Activated CD8-positive, alpha-beta memory T cell treated with anti-CD3 and anti-CD28 coated beads, Interleukin-2, amount 10 ng/mL, durations not matched to agents 7 days and 5 days (primary cell): ENCODE data around the gene DNMBP. TPM values are rescaled to one million over a fixed set of nuclear protein-coding genes. Genes with fewer than 3 reads are reported as not detected.
"Not testable (repeated sequence)": the region's sequence is repeated elsewhere in the genome, so short reads cannot be mapped to it uniquely, and the experiment has no call there.

Experiments
- ATAC-seq: fragments of 150-1000 bp; cut with Tn5 transposase; one replicate; pipeline ENCODE4 v1.10.0; 2021; ENCODE audit warnings: moderate library complexity
- CTCF ChIA-PET: fragments of 350-600 bp; sonication (Branson Sonifier 250); formaldehyde crosslinking; loops from one replicate; lab custom pipeline; 2021; ENCODE audit warnings: antibody characterized with exemption; lab: Charles Lee
- DNase-seq: peaks from one replicate; pipeline ENCODE4 v3.0.0-alpha.2; 2020
- H3K27ac Mint-ChIP-seq: one replicate; pipeline ENCODE4 v1.8.0; 2021; ENCODE audit warnings: mild to moderate bottlenecking, mixed read lengths
- H3K27me3 Mint-ChIP-seq: one replicate; pipeline ENCODE4 v1.8.0; 2021; ENCODE audit warnings: mixed read lengths
- H3K36me3 Mint-ChIP-seq: one replicate; pipeline ENCODE4 v1.8.0; 2021; ENCODE audit warnings: mild to moderate bottlenecking, mixed read lengths
- H3K4me1 Mint-ChIP-seq: one replicate; pipeline ENCODE4 v1.8.0; 2021; ENCODE audit warnings: mixed read lengths
- H3K4me3 Mint-ChIP-seq: one replicate; pipeline ENCODE4 v1.8.0; 2021; ENCODE audit warnings: mild to moderate bottlenecking, moderate library complexity, mixed read lengths
- H3K9me3 Mint-ChIP-seq: one replicate; pipeline ENCODE4 v1.8.0; 2022; ENCODE audit warnings: low read depth, mixed read lengths
- total RNA-seq, 2 experiments: library from RNA; stranded (reverse); gene quantifications; one replicate each; pipeline ENCODE4 v1.2.3, GENCODE V29; 2021

The DNMBP gene
- total RNA-seq, 2 experiments from 2014 or later: 3.4 to 5.1 TPM

- ATAC-seq (no peak), DNase-seq (no peak)
- H3K27ac Mint-ChIP-seq: no peak overlapping the region
- no peaks in the 10 kb centered on the region for H3K4me1 Mint-ChIP-seq
- H3K27me3 Mint-ChIP-seq: peaks cover 32% of the 10 kb centered on the region
- CTCF ChIA-PET: no interaction called here
- no peaks in the 10 kb centered on the region for H3K9me3 Mint-ChIP-seq
- H3K36me3 Mint-ChIP-seq: no peaks in the 10 kb centered on the region
- no peak overlapping the region for H3K4me3 Mint-ChIP-seq
Observed at GRCh38 chr10:100036850-100037249, 27.1 kb upstream of the DNMBP start.

- Mint-ChIP-seq H3K27me3 (peaks cover 28% of the 10 kb centered on the region), H3K27ac (no peak overlapping the region), H3K4me1 (no peaks in the 10 kb centered on the region), H3K36me3 (no peaks in the 10 kb centered on the region), H3K9me3 (no peaks in the 10 kb centered on the region), H3K4me3 (no peak overlapping the region)
- CTCF ChIA-PET: no interaction called here
- ATAC-seq (no peak), DNase-seq (no peak)
Observed at GRCh38 chr10:100033766-100034418, 24.1 kb upstream of the DNMBP start.

- DNase-seq (no peak), ATAC-seq (no peak)
- peaks cover 7% of the 10 kb centered on the region for H3K27me3 Mint-ChIP-seq
- H3K27ac Mint-ChIP-seq: no peak overlapping the region
- no peaks in the 10 kb centered on the region for H3K4me1 Mint-ChIP-seq
- CTCF ChIA-PET: no interaction called here
- peaks cover 4% of the 10 kb centered on the region for H3K9me3 Mint-ChIP-seq
- H3K36me3 Mint-ChIP-seq: peaks cover 2% of the 10 kb centered on the region
- no peak overlapping the region for H3K4me3 Mint-ChIP-seq
Observed at GRCh38 chr10:100027416-100027815, 17.7 kb upstream of the DNMBP start.

GRCh38 chr10:100025576-100025975, 15.8 kb upstream of the DNMBP start:
- peaks cover 2% of the 10 kb centered on the region for H3K36me3 Mint-ChIP-seq
- H3K27ac Mint-ChIP-seq: no peak overlapping the region
- ATAC-seq (no peak), DNase-seq (no peak)
- peaks cover 8% of the 10 kb centered on the region for H3K4me1 Mint-ChIP-seq
- H3K9me3 Mint-ChIP-seq: peaks cover 4% of the 10 kb centered on the region
- H3K4me3 Mint-ChIP-seq: no peak overlapping the region
- CTCF ChIA-PET: interaction anchor here (0.6 to 2.0 kb wide), 4 partner anchors 9 to 701 kb away, joined by 3 to 5 read pairs (median 3); no protein-coding TSS in a partner anchor
- H3K27me3 Mint-ChIP-seq: peaks cover 3% of the 10 kb centered on the region

GRCh38 chr10:100024748-100025147, 15.0 kb upstream of the DNMBP start:
- peaks cover 15% of the 10 kb centered on the region for H3K4me1 Mint-ChIP-seq
- H3K36me3 Mint-ChIP-seq: peaks cover 2% of the 10 kb centered on the region
- H3K27me3 Mint-ChIP-seq: peaks cover 3% of the 10 kb centered on the region
- H3K27ac Mint-ChIP-seq: no peak overlapping the region
- H3K9me3 Mint-ChIP-seq: peaks cover 4% of the 10 kb centered on the region
- CTCF ChIA-PET: interaction anchor here (0.9 to 2.0 kb wide), 3 partner anchors 10 to 179 kb away, joined by 3 to 6 read pairs (median 5); no protein-coding TSS in a partner anchor
- no peak overlapping the region for H3K4me3 Mint-ChIP-seq
- ATAC-seq (no peak), DNase-seq (no peak)

GRCh38 chr10:100022403-100022802, 12.7 kb upstream of the DNMBP start:
- DNase-seq (no peak), ATAC-seq (no peak)
- no peak overlapping the region for H3K4me3 Mint-ChIP-seq
- peaks cover 15% of the 10 kb centered on the region for H3K4me1 Mint-ChIP-seq
- H3K27ac Mint-ChIP-seq: no peak overlapping the region
- CTCF ChIA-PET: interaction anchor here (0.6 to 5.9 kb wide), 3 partner anchors 8 to 52 kb away, joined by 3 to 28 read pairs (median 4); partner anchors contain the start of gene DNMBP
- H3K9me3 Mint-ChIP-seq: no peaks in the 10 kb centered on the region
- no peaks in the 10 kb centered on the region for H3K36me3 Mint-ChIP-seq
- peaks cover 13% of the 10 kb centered on the region for H3K27me3 Mint-ChIP-seq

GRCh38 chr10:100021322-100021721, 11.6 kb upstream of the DNMBP start:
- no peaks in the 10 kb centered on the region for H3K36me3 Mint-ChIP-seq
- H3K4me1 Mint-ChIP-seq: peaks cover 15% of the 10 kb centered on the region
- H3K9me3 Mint-ChIP-seq: no peaks in the 10 kb centered on the region
- H3K27me3 Mint-ChIP-seq: peaks cover 13% of the 10 kb centered on the region
- H3K27ac Mint-ChIP-seq: no peak overlapping the region
- DNase-seq (no peak), ATAC-seq (no peak)
- CTCF ChIA-PET: interaction anchor here (0.9 to 5.9 kb wide), 5 partner anchors 12 to 175 kb away, joined by 3 to 28 read pairs (median 4); partner anchors contain the start of gene DNMBP
- H3K4me3 Mint-ChIP-seq: no peak overlapping the region

GRCh38 chr10:100020886-100021253, 11.1 kb upstream of the DNMBP start:
- peaks cover 12% of the 10 kb centered on the region for H3K27me3 Mint-ChIP-seq
- no peaks in the 10 kb centered on the region for H3K9me3 Mint-ChIP-seq
- no peak for DNase-seq
- no peak overlapping the region for H3K4me3 Mint-ChIP-seq
- ATAC-seq: no peak
- H3K27ac Mint-ChIP-seq: no peak overlapping the region
- H3K4me1 Mint-ChIP-seq: peaks cover 15% of the 10 kb centered on the region
- CTCF ChIA-PET: interaction anchor here (0.9 to 5.9 kb wide), 5 partner anchors 11 to 175 kb away, joined by 3 to 28 read pairs (median 4); partner anchors contain the start of gene DNMBP
- H3K36me3 Mint-ChIP-seq: no peaks in the 10 kb centered on the region

GRCh38 chr10:100020142-100020885, 10.6 kb upstream of the DNMBP start:
- ATAC-seq (peak; percentile 71), DNase-seq (peak; percentile 62)
- CTCF ChIA-PET: interaction anchor here (0.9 to 5.9 kb wide), 4 partner anchors 11 to 174 kb away, joined by 4 to 28 read pairs (median 5); partner anchors contain the start of gene DNMBP
- H3K4me1 Mint-ChIP-seq: peaks cover 15% of the 10 kb centered on the region
- H3K27me3 Mint-ChIP-seq: peaks cover 9% of the 10 kb centered on the region
- no peak overlapping the region for H3K4me3 Mint-ChIP-seq
- no peak overlapping the region for H3K27ac Mint-ChIP-seq
- no peaks in the 10 kb centered on the region for H3K36me3 Mint-ChIP-seq
- H3K9me3 Mint-ChIP-seq: no peaks in the 10 kb centered on the region

GRCh38 chr10:100019787-100020141, 10.0 kb upstream of the DNMBP start:
- Mint-ChIP-seq H3K36me3 (no peaks in the 10 kb centered on the region), H3K27me3 (peaks cover 9% of the 10 kb centered on the region), H3K27ac (no peak overlapping the region), H3K4me1 (peaks cover 15% of the 10 kb centered on the region), H3K4me3 (no peak overlapping the region), H3K9me3 (no peaks in the 10 kb centered on the region)
- ATAC-seq: no peak
- DNase-seq: no peak
- CTCF ChIA-PET: interaction anchor here (5.9 kb wide), 1 partner anchor 10 kb away, joined by 28 read pairs; the partner anchor contains the start of gene DNMBP

GRCh38 chr10:100014071-100014762, 4.5 kb upstream of the DNMBP start:
- H3K27me3 Mint-ChIP-seq: peaks cover 25% of the 10 kb centered on the region
- no peak for DNase-seq
- peaks cover 10% of the 10 kb centered on the region for H3K4me1 Mint-ChIP-seq
- no peak overlapping the region for H3K27ac Mint-ChIP-seq
- no peaks in the 10 kb centered on the region for H3K36me3 Mint-ChIP-seq
- no peak for ATAC-seq
- H3K4me3 Mint-ChIP-seq: no peak overlapping the region
- no peaks in the 10 kb centered on the region for H3K9me3 Mint-ChIP-seq
- CTCF ChIA-PET: interaction anchor here (0.8 to 1.8 kb wide), 2 partner anchors 11 to 168 kb away, joined by 5 read pairs; no protein-coding TSS in a partner anchor

- Mint-ChIP-seq H3K9me3 (no peaks in the 10 kb centered on the region), H3K27me3 (peaks cover 25% of the 10 kb centered on the region), H3K36me3 (no peaks in the 10 kb centered on the region), H3K27ac (no peak overlapping the region), H3K4me1 (peaks cover 16% of the 10 kb centered on the region), H3K4me3 (no peak overlapping the region)
- CTCF ChIA-PET: interaction anchor here (0.8 to 1.8 kb wide), 3 partner anchors 11 to 168 kb away, joined by 3 to 5 read pairs (median 5); no protein-coding TSS in a partner anchor
- no peak for DNase-seq
- ATAC-seq: no peak
Observed at GRCh38 chr10:100013621-100014020, 3.9 kb upstream of the DNMBP start.

GRCh38 chr10:100011906-100012305, 2.2 kb upstream of the DNMBP start:
- H3K27ac Mint-ChIP-seq, H3K4me3 Mint-ChIP-seq, H3K36me3 Mint-ChIP-seq, CTCF ChIA-PET, H3K9me3 Mint-ChIP-seq, ATAC-seq, DNase-seq: not testable (repeated sequence)
- peaks cover 28% of the 10 kb centered on the region for H3K4me1 Mint-ChIP-seq
- peaks cover 28% of the 10 kb centered on the region for H3K27me3 Mint-ChIP-seq
